Endothelial cell of umbilical vein (primary cell): Measurements from ENCODE around the gene RTN1. TPM values are rescaled to one million over a fixed set of nuclear protein-coding genes. Genes with fewer than 3 reads are reported as not detected.

Experiments used
- BruUV-seq: library from RNA; stranded (reverse); fragments of 400-500 nt; replicated peaks from 2 replicates; lab custom pipeline; 2021; lab: Mats Ljungman, UMichigan
- CTCF ChIA-PET: fragments of 300-600, 350-600 bp; sonication (Branson Sonifier 250); formaldehyde crosslinking; loops from one replicate; lab custom pipeline; 2021; ENCODE audit warnings: antibody characterized with exemption, inconsistent platforms; lab: Charles Lee
- POLR2A ChIA-PET: fragments of 300-600, 350-600 bp; sonication (Branson Sonifier 250); formaldehyde crosslinking; loops from one replicate; lab custom pipeline; 2021; ENCODE audit warnings: antibody characterized with exemption, inconsistent platforms; lab: Charles Lee
- DNase-seq: peaks from one replicate; pipeline ENCODE4 v3.0.0-alpha.2; 2011; ENCODE audit warnings: low read depth, low spot score
- FAIRE-seq: peaks from 2 replicates; lab custom pipeline; 2011; peaks lifted over from hg19 to GRCh38; lab: Jason Lieb, UNC
- H2AFZ ChIP-seq: 2 replicates; pipeline ENCODE4 v1.6.0; 2012; ENCODE audit warnings: low read depth, low read length, control low read depth, inconsistent platforms
- H3K27ac ChIP-seq: 2 replicates; pipeline ENCODE4 v1.5.1; 2011; ENCODE audit warnings: low read depth, mild to moderate bottlenecking, control low read depth, low read length, moderate library complexity; ENCODE audit not compliant: insufficient read depth
- H3K27me3 ChIP-seq, 2 experiments: 2 replicates each; pipeline versions ENCODE4 v1.6.0 to v1.6.1; 2011; ENCODE audit warnings: low read length in 2 of 2, mixed read lengths in 1 of 2; ENCODE audit not compliant: control insufficient read depth in 2 of 2, insufficient read depth in 2 of 2
- H3K36me3 ChIP-seq, 2 experiments: 2 replicates in 1 of 2; 3 replicates in 1 of 2; pipeline ENCODE4 v1.5.1; 2011; ENCODE audit warnings: low read length in 2 of 2, mild to moderate bottlenecking in 1 of 2, moderate library complexity in 1 of 2; ENCODE audit not compliant: control insufficient read depth in 2 of 2, insufficient read depth in 2 of 2; ENCODE audit errors: extremely low read depth in 1 of 2
- H3K4me1 ChIP-seq: 3 replicates; pipeline ENCODE4 v1.5.1; 2011; ENCODE audit warnings: mild to moderate bottlenecking, low read length; ENCODE audit not compliant: control insufficient read depth, insufficient read depth; ENCODE audit errors: extremely low read depth
- H3K4me2 ChIP-seq: 2 replicates; pipeline ENCODE4 v1.6.1; 2011; ENCODE audit warnings: low read length, control low read depth, mixed read lengths; ENCODE audit not compliant: insufficient read depth
- H3K4me3 ChIP-seq, 3 experiments: fragments of 200-600 bp in 1 of 3; sonication (generic), shearing (Covaris generic) in 1 of 3; replicated peaks in 1 of 3; 2 replicates each; pipeline ENCODE4 v1.5.1; 2011 to 2016; ENCODE audit warnings: control low read depth in 3 of 3, low read length in 3 of 3, mild to moderate bottlenecking in 2 of 3, inconsistent platforms in 1 of 3, low read depth in 1 of 3, moderate library complexity in 1 of 3; ENCODE audit not compliant: insufficient read depth in 1 of 3
- H3K79me2 ChIP-seq: 2 replicates; pipeline ENCODE4 v1.6.0; 2012; ENCODE audit warnings: low read length, inconsistent platforms; ENCODE audit not compliant: control insufficient read depth, insufficient read depth
- H3K9ac ChIP-seq: replicated peaks from 2 replicates; pipeline ENCODE3; 2011; ENCODE audit warnings: low read length, control low read depth; ENCODE audit not compliant: insufficient read depth; ENCODE audit errors: extremely low read depth
- H3K9me1 ChIP-seq: replicated peaks from 3 replicates; pipeline ENCODE4 v1.6.0; 2011; ENCODE audit warnings: mild to moderate bottlenecking, low read length; ENCODE audit not compliant: control insufficient read depth, insufficient read depth; ENCODE audit errors: extremely low read depth
- H3K9me3 ChIP-seq: replicated peaks from 2 replicates; pipeline ENCODE4 v1.5.1; 2012; ENCODE audit warnings: low read length, inconsistent platforms; ENCODE audit not compliant: control insufficient read depth, insufficient read depth
- H4K20me1 ChIP-seq: replicated peaks from 2 replicates; pipeline ENCODE3; 2011; ENCODE audit warnings: mild to moderate bottlenecking, low read length; ENCODE audit not compliant: control insufficient read depth, insufficient read depth; ENCODE audit errors: extremely low read depth
- CTCF ChIP-seq, 2 donors: IDR thresholded peaks; 1 replicate in 1 of 2; 2 replicates in 1 of 2; pipeline ENCODE4 v1.5.1; 2011; ENCODE audit warnings: low read length in 2 of 2, mild to moderate bottlenecking in 2 of 2, moderate library complexity in 2 of 2, control low read depth in 1 of 2, inconsistent platforms in 1 of 2, low read depth in 1 of 2; ENCODE audit not compliant: insufficient read depth in 1 of 2; ENCODE audit errors: extremely low read depth in 1 of 2
- EZH2 ChIP-seq: IDR thresholded peaks from 2 replicates; pipeline ENCODE4 v1.6.1; 2012; ENCODE audit warnings: borderline replicate concordance, low read depth, mild to moderate bottlenecking, moderate library complexity, low read length, inconsistent platforms; ENCODE audit not compliant: severe bottlenecking
- FOS ChIP-seq: IDR thresholded peaks from 2 replicates; pipeline ENCODE4 v1.6.1; 2011; ENCODE audit warnings: mild to moderate bottlenecking, low read length, moderate library complexity, borderline replicate concordance; ENCODE audit not compliant: insufficient read depth
- GATA2 ChIP-seq: IDR thresholded peaks from 2 replicates; pipeline ENCODE4 v1.7.0; 2011; ENCODE audit warnings: low read depth, mild to moderate bottlenecking, moderate library complexity, mixed read lengths, low read length; ENCODE audit not compliant: insufficient read length, insufficient read depth
- JUN ChIP-seq: IDR thresholded peaks from 2 replicates; pipeline ENCODE4 v1.6.1; 2011; ENCODE audit warnings: borderline replicate concordance, low read depth; ENCODE audit not compliant: insufficient read length, insufficient read depth
- MYC ChIP-seq: IDR thresholded peaks from one replicate; pipeline ENCODE4 v1.6.1; 2011; ENCODE audit warnings: mild to moderate bottlenecking, low read depth, low read length
- POLR2A ChIP-seq: IDR thresholded peaks from 2 replicates; pipeline ENCODE4 v1.6.1; 2012; ENCODE audit warnings: low read depth, mild to moderate bottlenecking, control low read depth, low read length
- POLR2AphosphoS5 ChIP-seq: IDR thresholded peaks from 2 replicates; pipeline ENCODE4 v1.6.1; 2012; ENCODE audit warnings: low read depth, mild to moderate bottlenecking, control low read depth, low read length, moderate library complexity; ENCODE audit not compliant: insufficient read depth
- dilution Hi-C: fragments of 300-500 bp; cut with MboI; formaldehyde crosslinking; loops from one replicate; pipeline ENCODE4 v1.15.0; 2019; ENCODE audit warnings: low sequenced_read_pairs; ENCODE audit not compliant: extremely low pct_ligation_motif_present
- intact Hi-C: fragments of 100-400 bp; cut with micrococcal nuclease; formaldehyde crosslinking; loops from one replicate; pipeline ENCODE4 v1.10.0; 2022
- polyA plus RNA-seq, 4 experiments: library from polyadenylated mRNA; depleted of rRNA in 3 of 4; stranded (reverse) in 3 of 4; unstranded in 1 of 4; fragments of >200 nt; gene quantifications; 2 replicates each; pipeline versions ENCODE4 v1.2.1 to v1.2.3, GENCODE V29; 2011 to 2012; ENCODE audit warnings: missing spikeins in 1 of 4
- total RNA-seq: library from RNA; stranded (reverse); gene quantifications from 2 replicates; pipeline ENCODE4 v1.2.3, GENCODE V29; 2021
- TF ChIP-seq, protein P1 (sequence below): IDR thresholded peaks from 2 replicates; pipeline ENCODE4 v1.6.1; 2011; ENCODE audit not compliant: insufficient read depth, insufficient read length

The RTN1 gene
- total and polyA plus RNA-seq, 2 donors (not counting 3 experiments of a cell fraction or from before 2014, with no cell fraction given) = 0.10 to 0.29 TPM

GRCh38 chr14:59580911-59581310, 289.7 kb downstream of the RTN1 start:
- FAIRE-seq = no peak
- H2AFZ ChIP-seq = no peak overlapping the region
- POLR2A ChIA-PET = no interaction called here
- no peak overlapping the region for H3K4me2 ChIP-seq
- DNase-seq = no peak
- H4K20me1 ChIP-seq = no peaks in the 10 kb centered on the region
- intact Hi-C loops = no loop called here
- TF ChIP-seq MYC = no peak
- no peak for TF ChIP-seq JUN
- no peak for TF ChIP-seq GATA2
- no peak for TF ChIP-seq EZH2
- no peak for TF ChIP-seq CTCF (IDR thresholded peaks at IDR 0.05; ENCODE audit: extremely low read depth in 1 of 2, insufficient read depth in 1 of 2, low read depth in 1 of 2, low read length in 2 of 2)
- no peak for TF ChIP-seq POLR2AphosphoS5
- no peak for TF ChIP-seq POLR2A
- no peak for TF ChIP-seq FOS
- TF ChIP-seq, protein P1, sequence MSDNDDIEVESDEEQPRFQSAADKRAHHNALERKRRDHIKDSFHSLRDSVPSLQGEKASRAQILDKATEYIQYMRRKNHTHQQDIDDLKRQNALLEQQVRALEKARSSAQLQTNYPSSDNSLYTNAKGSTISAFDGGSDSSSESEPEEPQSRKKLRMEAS = no peak
- H3K27me3 ChIP-seq = peaks cover 0 to 6% of the 10 kb centered on the region in 2 experiments
- H3K36me3 ChIP-seq = no peaks in the 10 kb centered on the region
- H3K4me1 ChIP-seq = no peaks in the 10 kb centered on the region
- BruUV-seq = no TSS peak
- no peaks in the 10 kb centered on the region for H3K79me2 ChIP-seq
- no peaks in the 10 kb centered on the region for H3K9me3 ChIP-seq
- no peak overlapping the region for H3K4me3 ChIP-seq
- CTCF ChIA-PET = interaction anchor here (1.4 kb wide), 1 partner anchor 317 kb away, joined by 5 read pairs; no protein-coding TSS in a partner anchor
- no peaks in the 10 kb centered on the region for H3K9me1 ChIP-seq
- no peak overlapping the region for H3K27ac ChIP-seq
- no peak overlapping the region for H3K9ac ChIP-seq
- dilution Hi-C loops = no loop called here
